C4-2B (cell line): ENCODE data around the gene PRR23E.

Experiments
- H3K27ac ChIP-seq: fragments of 450-650 bp; 2 replicates; pipeline ENCODE4 v1.5.1; 2017
- ZFX ChIP-seq: fragments of 450-650 bp; IDR thresholded peaks from 2 replicates; pipeline ENCODE4 v1.6.1; 2017
- TF ChIP-seq, protein P1 (sequence below): fragments of 450-650 bp; conservative IDR thresholded peaks from 2 replicates; pipeline ENCODE4 v1.5.1; 2017; ENCODE audit warnings: mild to moderate bottlenecking

PRR23E gene

DNA sequence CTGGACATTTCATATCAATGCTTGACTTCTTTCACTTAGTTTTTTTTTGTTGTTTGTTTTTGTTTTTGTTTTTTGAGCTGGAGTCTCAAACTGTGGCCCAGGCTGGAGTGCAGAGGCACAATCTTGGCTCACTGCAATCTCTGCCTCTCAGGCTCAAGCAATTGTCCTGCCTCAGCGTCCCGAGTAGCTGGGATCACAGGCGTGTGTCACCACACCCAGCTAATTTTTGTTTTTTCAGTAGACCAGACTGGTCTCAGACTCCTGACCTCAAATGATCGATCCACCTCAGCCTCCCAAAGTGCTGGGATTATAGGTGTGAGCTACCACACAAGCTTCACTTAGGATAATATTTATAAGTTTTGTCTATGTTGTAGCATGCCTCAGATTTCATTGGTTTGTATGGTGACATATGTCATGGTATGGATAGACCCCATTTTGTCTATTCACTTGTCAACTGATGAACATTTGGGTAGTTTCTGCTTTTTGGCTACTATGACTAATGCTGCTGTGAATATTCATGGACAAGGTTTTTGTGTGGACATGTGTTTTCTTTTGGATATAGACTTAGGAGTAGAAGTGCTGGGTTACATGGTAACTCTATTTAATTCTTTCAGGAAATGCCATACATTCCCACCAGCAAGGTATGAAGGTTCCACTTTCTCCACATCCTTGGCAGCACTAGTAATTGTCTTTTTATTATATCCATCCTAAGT is 6.8 kb upstream of the PRR23E start:
- TF ChIP-seq ZFX = no peak
- TF ChIP-seq, protein P1, sequence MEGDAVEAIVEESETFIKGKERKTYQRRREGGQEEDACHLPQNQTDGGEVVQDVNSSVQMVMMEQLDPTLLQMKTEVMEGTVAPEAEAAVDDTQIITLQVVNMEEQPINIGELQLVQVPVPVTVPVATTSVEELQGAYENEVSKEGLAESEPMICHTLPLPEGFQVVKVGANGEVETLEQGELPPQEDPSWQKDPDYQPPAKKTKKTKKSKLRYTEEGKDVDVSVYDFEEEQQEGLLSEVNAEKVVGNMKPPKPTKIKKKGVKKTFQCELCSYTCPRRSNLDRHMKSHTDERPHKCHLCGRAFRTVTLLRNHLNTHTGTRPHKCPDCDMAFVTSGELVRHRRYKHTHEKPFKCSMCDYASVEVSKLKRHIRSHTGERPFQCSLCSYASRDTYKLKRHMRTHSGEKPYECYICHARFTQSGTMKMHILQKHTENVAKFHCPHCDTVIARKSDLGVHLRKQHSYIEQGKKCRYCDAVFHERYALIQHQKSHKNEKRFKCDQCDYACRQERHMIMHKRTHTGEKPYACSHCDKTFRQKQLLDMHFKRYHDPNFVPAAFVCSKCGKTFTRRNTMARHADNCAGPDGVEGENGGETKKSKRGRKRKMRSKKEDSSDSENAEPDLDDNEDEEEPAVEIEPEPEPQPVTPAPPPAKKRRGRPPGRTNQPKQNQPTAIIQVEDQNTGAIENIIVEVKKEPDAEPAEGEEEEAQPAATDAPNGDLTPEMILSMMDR = no peak
- no peak overlapping the region for H3K27ac ChIP-seq

DNA sequence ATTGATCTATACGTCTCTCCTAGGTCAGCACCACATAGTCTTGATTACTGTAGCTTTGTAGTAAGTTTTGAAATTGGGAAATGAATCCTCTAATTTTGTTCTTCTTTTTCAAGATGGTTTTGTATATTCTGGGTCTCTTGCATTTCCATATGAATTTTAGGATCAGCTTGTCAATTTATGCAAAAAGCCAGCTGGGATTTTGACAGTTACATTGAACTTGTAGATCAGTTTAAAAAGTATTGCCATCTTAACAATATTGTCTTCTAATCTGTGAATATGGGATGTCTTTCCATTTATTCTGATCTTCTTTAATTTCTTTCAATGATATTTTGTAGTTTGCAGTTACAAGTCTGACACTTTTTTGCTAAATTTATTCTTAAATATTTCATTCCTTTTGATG is 5.6 kb upstream of the PRR23E start:
- H3K27ac ChIP-seq = no peak overlapping the region
- no peak for TF ChIP-seq ZFX
- TF ChIP-seq, protein P1 = no peak

DNA sequence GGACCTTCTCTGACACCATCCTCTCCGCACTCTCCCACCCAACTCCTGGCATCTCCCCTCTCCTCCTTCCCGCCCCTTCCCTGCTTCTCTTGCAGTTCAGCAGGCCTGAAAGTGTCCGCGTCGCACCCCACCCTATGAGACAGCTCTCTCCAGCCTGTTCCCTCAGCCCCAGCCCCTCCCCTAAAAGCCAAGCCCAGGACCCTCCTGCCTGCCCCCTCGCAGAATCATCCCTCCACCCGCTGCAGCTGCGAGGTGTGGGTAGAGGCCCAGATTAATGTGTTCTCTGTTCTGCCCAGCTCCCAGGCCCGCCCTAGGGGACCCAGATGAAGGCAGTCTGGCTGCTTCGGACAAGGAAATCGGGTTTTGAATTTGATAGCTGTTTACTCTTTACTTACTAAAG is 410 bp downstream of the PRR23E start:
- TF ChIP-seq, protein P1 = no peak
- no peak for TF ChIP-seq ZFX
- H3K27ac ChIP-seq = no peak overlapping the region

DNA sequence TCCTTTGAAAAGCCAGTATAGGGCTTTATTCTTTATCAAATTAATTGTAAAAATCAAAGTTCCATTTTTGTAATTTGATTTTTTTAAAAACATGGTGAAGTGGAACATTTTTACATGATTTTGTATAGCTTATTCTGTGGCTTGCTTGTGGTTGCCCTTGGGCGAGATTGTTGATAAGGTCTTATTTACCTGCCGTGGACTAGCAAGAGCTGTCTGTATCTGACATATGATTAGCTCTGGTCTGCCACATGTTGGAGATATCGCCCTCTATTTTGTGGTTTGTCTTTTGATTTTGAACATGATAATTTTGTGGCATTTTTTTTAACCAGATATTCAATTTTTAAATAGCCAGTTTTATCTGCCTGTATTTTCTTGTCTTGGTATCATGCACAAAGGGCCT is 844 bp downstream of the PRR23E start:
- TF ChIP-seq, protein P1 = no peak
- no peak for TF ChIP-seq ZFX
- no peak overlapping the region for H3K27ac ChIP-seq

DNA sequence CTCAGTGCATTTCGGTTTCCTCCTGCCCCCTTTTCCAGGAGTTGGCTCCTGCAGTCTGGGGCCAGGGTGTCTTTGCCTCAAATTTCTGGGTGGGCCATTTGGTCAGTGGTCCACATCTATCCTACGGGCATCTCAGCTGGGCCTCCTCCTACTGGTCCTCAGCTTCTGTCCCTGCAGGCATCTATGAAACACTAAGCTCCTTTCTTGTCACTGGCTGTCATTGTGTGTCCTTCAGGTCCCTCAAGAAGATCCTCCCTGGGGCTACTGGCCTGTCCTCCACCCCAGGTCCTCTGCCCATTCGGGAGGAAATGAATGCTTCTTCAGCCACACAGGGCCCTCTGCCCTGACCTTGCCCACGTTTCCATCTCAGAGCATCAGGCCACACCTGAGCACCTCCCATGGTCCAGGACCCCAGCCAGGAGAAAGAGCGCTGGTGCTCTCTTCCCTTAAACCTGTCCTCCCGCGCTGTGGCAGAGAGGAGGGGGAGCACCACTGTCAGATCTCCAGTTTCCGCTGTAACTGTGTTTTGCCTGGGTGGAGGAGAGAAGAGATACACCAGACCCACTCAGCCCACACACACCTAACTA is 1.8 kb downstream of the PRR23E start:
- TF ChIP-seq ZFX = no peak
- TF ChIP-seq, protein P1 = no peak
- no peak overlapping the region for H3K27ac ChIP-seq

DNA sequence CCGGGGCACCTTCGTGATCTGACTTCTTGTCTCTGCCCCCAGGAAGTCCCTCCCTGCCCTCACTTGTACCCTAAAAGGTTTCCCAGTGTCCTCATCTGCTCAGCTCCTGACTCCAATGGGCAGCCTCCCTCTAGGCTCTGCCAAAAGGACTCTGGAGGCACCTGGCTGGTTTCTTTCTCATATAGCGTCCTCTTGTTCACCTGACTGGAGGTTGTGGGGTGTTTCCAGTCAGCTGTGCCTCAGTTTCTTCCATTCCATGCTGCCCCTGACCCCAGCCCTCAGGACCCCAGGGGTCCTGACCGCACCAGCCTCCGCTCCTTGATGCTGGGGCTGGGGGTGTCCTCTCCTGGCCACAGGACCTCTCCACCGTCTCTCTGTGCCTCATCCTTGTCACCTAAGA is 2.5 kb downstream of the PRR23E start:
- TF ChIP-seq, protein P1 = no peak
- no peak overlapping the region for H3K27ac ChIP-seq

DNA sequence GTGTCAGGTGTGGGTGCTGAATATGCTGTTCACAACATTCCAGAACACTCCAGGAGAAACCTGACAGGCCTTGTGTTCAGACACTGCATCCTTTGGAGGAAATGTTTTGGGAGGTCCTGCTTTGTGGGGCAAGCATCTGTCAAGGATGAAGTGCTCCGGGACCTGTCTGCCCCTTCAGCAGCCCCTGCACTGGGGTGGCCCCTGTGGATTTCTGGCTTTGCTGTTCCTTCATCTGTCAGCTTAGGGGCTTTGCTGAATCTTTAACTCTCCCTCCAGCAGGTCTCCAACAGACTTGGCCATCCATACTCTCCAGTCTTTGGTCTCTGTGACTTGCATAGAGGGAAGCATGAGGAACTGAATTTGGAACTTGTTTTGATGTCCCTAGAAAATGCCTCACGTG is 3.1 kb downstream of the PRR23E start:
- no peak for TF ChIP-seq ZFX
- TF ChIP-seq, protein P1 = no peak

More for the DNA sequence above, 3.1 kb downstream of the PRR23E start:
- H3K27ac ChIP-seq = no peak overlapping the region
